Lung microvascular endothelial cell (primary cell): Measurements from ENCODE around the gene CEP57. TPM values are rescaled to one million over a fixed set of nuclear protein-coding genes. Genes with fewer than 3 reads are reported as not detected.

Experiments
- DNase-seq, 2 donors: peaks; one replicate each; pipeline versions ENCODE4 v3.0.0 to v3.0.0-alpha.2; 2010; ENCODE audit warnings: low read depth in 2 of 2
- total RNA-seq: library from RNA; depleted of rRNA; stranded (reverse); fragments of >200 nt; gene quantifications from 2 replicates; pipeline ENCODE4 v1.2.1, GENCODE V29; 2014

CEP57 gene
- total RNA-seq = 20.6 and 24.2 TPM in 2 replicates

- DNase-seq = peak; percentile 98 to 99
Measured at GRCh38 chr11:95790123-95790932, at the start of gene CEP57. CEP57 (plus strand) TSS chr11:95790498; CDS start chr11:95790699, 201 bp downstream.

GRCh38 chr11:95750101-95750500 is 40.2 kb upstream of the CEP57 start:
- DNase-seq = no peak

- DNase-seq = no peak
Measured at GRCh38 chr11:95751515-95751914, 38.8 kb upstream of the CEP57 start.

GRCh38 chr11:95760941-95761340 is 29.4 kb upstream of the CEP57 start:
- no peak for DNase-seq

GRCh38 chr11:95762534-95762933 is 27.8 kb upstream of the CEP57 start:
- no peak for DNase-seq

GRCh38 chr11:95764267-95764898 is 25.9 kb upstream of the CEP57 start:
- DNase-seq = peak; percentile 56 to 76

- DNase-seq = no peak
Measured at GRCh38 chr11:95766701-95767100, 23.6 kb upstream of the CEP57 start.

GRCh38 chr11:95767498-95767897 is 22.8 kb upstream of the CEP57 start:
- no peak for DNase-seq

GRCh38 chr11:95768521-95768920 is 21.8 kb upstream of the CEP57 start:
- no peak for DNase-seq

- no peak for DNase-seq
Measured at GRCh38 chr11:95776859-95777258, 13.4 kb upstream of the CEP57 start.

- no peak for DNase-seq
Measured at GRCh38 chr11:95778699-95779098, 11.6 kb upstream of the CEP57 start.

- DNase-seq = no peak
Measured at GRCh38 chr11:95780544-95780943, 9.8 kb upstream of the CEP57 start.

GRCh38 chr11:95788921-95789505 is 1.3 kb upstream of the CEP57 start:
- peak; percentile 47 to 56 for DNase-seq

GRCh38 chr11:95789506-95790122 is 684 bp upstream of the CEP57 start, which contains the start of gene FAM76B:
FAM76B (minus strand) TSS chr11:95789782; CDS start chr11:95789478, 304 bp downstream.
- peak; percentile 99 to 100 for DNase-seq

GRCh38 chr11:95790933-95791708 is 823 bp downstream of the CEP57 start:
- DNase-seq = peak; percentile 63 to 76

- DNase-seq = no peak
Measured at GRCh38 chr11:95791709-95792033, 1.4 kb downstream of the CEP57 start.

GRCh38 chr11:95792200-95792599 is 1.9 kb downstream of the CEP57 start:
- DNase-seq = no peak

GRCh38 chr11:95792700-95793099 is 2.4 kb downstream of the CEP57 start:
- DNase-seq = no peak

- no peak for DNase-seq
Measured at GRCh38 chr11:95793116-95793515, 2.8 kb downstream of the CEP57 start.

- DNase-seq = no peak
Measured at GRCh38 chr11:95794086-95794485, 3.8 kb downstream of the CEP57 start.

GRCh38 chr11:95795627-95796295 is 5.5 kb downstream of the CEP57 start:
- no peak for DNase-seq
